ENCODE results near the gene CELA1.

DNA sequence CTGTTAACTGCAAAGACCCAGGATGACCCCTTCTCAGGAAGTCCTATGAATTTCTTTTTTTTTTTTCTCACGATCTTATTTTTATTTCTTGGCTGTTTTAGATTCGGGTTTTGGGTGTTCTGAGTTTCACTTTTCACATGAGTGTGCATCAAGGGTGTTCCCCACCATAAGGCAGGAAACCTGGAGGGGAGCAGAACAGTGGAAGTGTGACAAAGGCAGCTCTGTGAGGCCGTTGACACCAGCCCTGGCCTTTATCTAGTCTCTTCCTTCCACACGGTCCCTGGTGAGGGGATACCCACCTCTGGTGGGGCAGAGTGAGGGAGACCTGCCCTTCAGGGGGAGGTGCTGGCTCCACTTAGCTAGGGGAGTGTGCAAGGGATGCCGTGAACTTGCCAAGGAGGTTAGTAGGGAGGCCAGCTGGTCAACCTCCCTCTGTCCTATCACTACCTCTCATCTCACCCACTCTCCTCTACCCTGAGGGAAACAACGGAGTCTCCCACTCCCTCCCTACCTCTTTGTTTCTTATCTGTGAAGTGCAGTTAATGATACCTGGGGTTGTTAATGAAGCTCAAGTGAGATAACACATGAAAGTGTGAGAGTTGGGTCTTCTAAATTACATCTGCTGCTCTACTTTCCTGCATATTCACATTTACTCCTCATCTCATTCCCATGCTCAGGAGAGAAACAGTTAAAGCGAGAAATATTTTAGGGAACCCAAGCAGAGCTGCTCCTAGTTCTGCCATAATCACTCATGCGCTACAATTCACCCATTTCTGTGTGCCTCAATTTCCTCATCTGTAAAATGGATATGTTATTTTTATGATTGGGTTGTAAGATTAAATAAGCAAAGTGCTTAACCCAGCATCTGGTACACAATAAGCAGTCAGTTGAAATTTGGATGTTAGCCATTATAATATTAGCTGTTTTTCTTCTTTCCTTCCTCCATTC, 49.1 kb upstream of the CELA1 start:
- TF ChIP-seq FOXP2 (optimal IDR thresholded peaks at IDR 0.05; ENCODE audit: borderline replicate concordance, extremely low read depth, extremely low read length, insufficient read depth) (no peak), POLR2AphosphoS5 (IDR thresholded peaks at IDR 0.05; ENCODE audit: low read depth, low read length) (no peak), SIN3A (IDR thresholded peaks at IDR 0.05; ENCODE audit: borderline replicate concordance, insufficient read depth, low read length) (no peak)
